Liver (tissue), 3 donors: Measurements from ENCODE around the gene EFCAB14.

Experiments used
- EGR1 ChIP-seq, 2 donors: IDR thresholded peaks; 2 replicates each; pipeline ENCODE4 v1.6.1; 2016 to 2018; ENCODE audit warnings: antibody characterized with exemption in 2 of 2, low read depth in 2 of 2
- FOXA1 ChIP-seq: IDR thresholded peaks from 2 replicates; pipeline ENCODE4 v1.6.1; 2016; ENCODE audit warnings: antibody characterized with exemption
- GABPA ChIP-seq, 2 donors: IDR thresholded peaks in 1 of 2; conservative IDR thresholded peaks in 1 of 2; 2 replicates each; pipeline ENCODE4 v1.6.1; 2016; ENCODE audit warnings: antibody characterized with exemption in 2 of 2, mild to moderate bottlenecking in 1 of 2, moderate library complexity in 1 of 2
- HNF4A ChIP-seq, 2 donors: conservative IDR thresholded peaks; 2 replicates each; pipeline ENCODE4 v1.6.1; 2016; ENCODE audit warnings: antibody characterized with exemption in 2 of 2, mild to moderate bottlenecking in 2 of 2
- HNF4G ChIP-seq: IDR thresholded peaks from 2 replicates; pipeline ENCODE4 v1.6.1; 2016; ENCODE audit warnings: antibody characterized with exemption
- JUND ChIP-seq, 2 donors: IDR thresholded peaks; 2 replicates each; pipeline ENCODE4 v1.6.1; 2016; ENCODE audit warnings: antibody characterized with exemption in 2 of 2
- RAD21 ChIP-seq, 2 donors: IDR thresholded peaks; 2 replicates each; pipeline ENCODE4 v1.6.1; 2016; ENCODE audit warnings: antibody characterized with exemption in 2 of 2, mild to moderate bottlenecking in 2 of 2
- SP1 ChIP-seq: IDR thresholded peaks from 2 replicates; pipeline ENCODE4 v1.6.1; 2018; ENCODE audit warnings: antibody characterized with exemption, mild to moderate bottlenecking
- TAF1 ChIP-seq: conservative IDR thresholded peaks from 2 replicates; pipeline ENCODE4 v1.6.1; 2016; ENCODE audit warnings: antibody characterized with exemption, mild to moderate bottlenecking
- YY1 ChIP-seq: IDR thresholded peaks from 2 replicates; pipeline ENCODE4 v1.6.1; 2016; ENCODE audit warnings: antibody characterized with exemption, mild to moderate bottlenecking
- ZBTB33 ChIP-seq: IDR thresholded peaks from 2 replicates; pipeline ENCODE4 v1.6.1; 2016; ENCODE audit warnings: antibody characterized with exemption
- TF ChIP-seq, protein P1 (sequence below): fragments of 150-350 bp; IDR thresholded peaks from 2 replicates; pipeline ENCODE4 v1.5.1; 2017; ENCODE audit warnings: improper control_type of control experiment, low read depth, low read length; ENCODE audit not compliant: missing input control
- TF ChIP-seq, protein P2 (sequence below): IDR thresholded peaks from 2 replicates; pipeline ENCODE4 v1.6.1; 2016; ENCODE audit warnings: antibody characterized with exemption
- TF ChIP-seq, protein P3 (sequence below): IDR thresholded peaks from 2 replicates; pipeline ENCODE4 v1.6.1; 2016; ENCODE audit warnings: antibody characterized with exemption, mild to moderate bottlenecking
- donor health status: healthy.
- donor health status: healthy.

- TF ChIP-seq, protein P1, sequence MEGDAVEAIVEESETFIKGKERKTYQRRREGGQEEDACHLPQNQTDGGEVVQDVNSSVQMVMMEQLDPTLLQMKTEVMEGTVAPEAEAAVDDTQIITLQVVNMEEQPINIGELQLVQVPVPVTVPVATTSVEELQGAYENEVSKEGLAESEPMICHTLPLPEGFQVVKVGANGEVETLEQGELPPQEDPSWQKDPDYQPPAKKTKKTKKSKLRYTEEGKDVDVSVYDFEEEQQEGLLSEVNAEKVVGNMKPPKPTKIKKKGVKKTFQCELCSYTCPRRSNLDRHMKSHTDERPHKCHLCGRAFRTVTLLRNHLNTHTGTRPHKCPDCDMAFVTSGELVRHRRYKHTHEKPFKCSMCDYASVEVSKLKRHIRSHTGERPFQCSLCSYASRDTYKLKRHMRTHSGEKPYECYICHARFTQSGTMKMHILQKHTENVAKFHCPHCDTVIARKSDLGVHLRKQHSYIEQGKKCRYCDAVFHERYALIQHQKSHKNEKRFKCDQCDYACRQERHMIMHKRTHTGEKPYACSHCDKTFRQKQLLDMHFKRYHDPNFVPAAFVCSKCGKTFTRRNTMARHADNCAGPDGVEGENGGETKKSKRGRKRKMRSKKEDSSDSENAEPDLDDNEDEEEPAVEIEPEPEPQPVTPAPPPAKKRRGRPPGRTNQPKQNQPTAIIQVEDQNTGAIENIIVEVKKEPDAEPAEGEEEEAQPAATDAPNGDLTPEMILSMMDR: no peak
- TF ChIP-seq, protein P2, sequence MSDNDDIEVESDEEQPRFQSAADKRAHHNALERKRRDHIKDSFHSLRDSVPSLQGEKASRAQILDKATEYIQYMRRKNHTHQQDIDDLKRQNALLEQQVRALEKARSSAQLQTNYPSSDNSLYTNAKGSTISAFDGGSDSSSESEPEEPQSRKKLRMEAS: no peak
- TF ChIP-seq YY1: no peak
- TF ChIP-seq TAF1: no peak
- no peak for TF ChIP-seq RAD21 (IDR thresholded peaks at IDR 0.05)
- TF ChIP-seq, protein P3, sequence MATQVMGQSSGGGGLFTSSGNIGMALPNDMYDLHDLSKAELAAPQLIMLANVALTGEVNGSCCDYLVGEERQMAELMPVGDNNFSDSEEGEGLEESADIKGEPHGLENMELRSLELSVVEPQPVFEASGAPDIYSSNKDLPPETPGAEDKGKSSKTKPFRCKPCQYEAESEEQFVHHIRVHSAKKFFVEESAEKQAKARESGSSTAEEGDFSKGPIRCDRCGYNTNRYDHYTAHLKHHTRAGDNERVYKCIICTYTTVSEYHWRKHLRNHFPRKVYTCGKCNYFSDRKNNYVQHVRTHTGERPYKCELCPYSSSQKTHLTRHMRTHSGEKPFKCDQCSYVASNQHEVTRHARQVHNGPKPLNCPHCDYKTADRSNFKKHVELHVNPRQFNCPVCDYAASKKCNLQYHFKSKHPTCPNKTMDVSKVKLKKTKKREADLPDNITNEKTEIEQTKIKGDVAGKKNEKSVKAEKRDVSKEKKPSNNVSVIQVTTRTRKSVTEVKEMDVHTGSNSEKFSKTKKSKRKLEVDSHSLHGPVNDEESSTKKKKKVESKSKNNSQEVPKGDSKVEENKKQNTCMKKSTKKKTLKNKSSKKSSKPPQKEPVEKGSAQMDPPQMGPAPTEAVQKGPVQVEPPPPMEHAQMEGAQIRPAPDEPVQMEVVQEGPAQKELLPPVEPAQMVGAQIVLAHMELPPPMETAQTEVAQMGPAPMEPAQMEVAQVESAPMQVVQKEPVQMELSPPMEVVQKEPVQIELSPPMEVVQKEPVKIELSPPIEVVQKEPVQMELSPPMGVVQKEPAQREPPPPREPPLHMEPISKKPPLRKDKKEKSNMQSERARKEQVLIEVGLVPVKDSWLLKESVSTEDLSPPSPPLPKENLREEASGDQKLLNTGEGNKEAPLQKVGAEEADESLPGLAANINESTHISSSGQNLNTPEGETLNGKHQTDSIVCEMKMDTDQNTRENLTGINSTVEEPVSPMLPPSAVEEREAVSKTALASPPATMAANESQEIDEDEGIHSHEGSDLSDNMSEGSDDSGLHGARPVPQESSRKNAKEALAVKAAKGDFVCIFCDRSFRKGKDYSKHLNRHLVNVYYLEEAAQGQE: no peak
- TF ChIP-seq FOXA1: no peak
- no peak for TF ChIP-seq SP1
- no peak for TF ChIP-seq ZBTB33
- no peak for TF ChIP-seq HNF4G
- no peak for TF ChIP-seq GABPA (IDR thresholded peaks at IDR 0.05 in 1 of 2, conservative IDR thresholded peaks at IDR 0.05 in 1 of 2)
- no peak for TF ChIP-seq EGR1 (IDR thresholded peaks at IDR 0.05; ENCODE audit: low read depth in 2 of 2)
- TF ChIP-seq JUND (IDR thresholded peaks at IDR 0.05): no peak
- no peak for TF ChIP-seq HNF4A (conservative IDR thresholded peaks at IDR 0.05)
Measured at GRCh38 chr1:46676531-46676930, 42.4 kb downstream of the EFCAB14 start.
